NCI-H446 treated with DMSO at 0.1 percent for 48 hours (cell line): ENCODE results near the gene PHKB.

ENCODE experiments used
- DNase-seq: peaks from one replicate; lab custom pipeline; 2025; lab: John Stamatoyannopoulos, UW

Gene PHKB

DNA sequence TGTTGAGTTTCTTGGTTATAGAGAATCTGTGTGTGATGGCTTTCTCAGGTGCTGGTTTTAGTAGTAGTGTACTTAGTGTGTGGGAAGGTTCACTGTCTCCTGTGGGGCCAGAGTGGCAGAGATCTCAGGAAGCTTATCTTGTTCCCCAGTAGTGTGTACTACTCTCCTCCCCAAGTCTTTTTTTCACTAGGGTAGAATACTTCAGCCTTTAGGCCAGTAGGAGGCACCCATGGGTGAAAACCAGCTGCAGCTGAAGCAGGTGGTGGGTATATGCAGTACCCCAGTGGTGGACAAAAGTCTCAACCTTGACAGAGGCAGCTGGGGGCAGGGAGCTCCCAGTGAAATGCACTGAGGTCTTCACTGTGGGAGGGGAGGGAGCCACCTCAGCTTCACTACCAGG lies 109.9 kb downstream of the PHKB start:
- no peak for DNase-seq

DNA sequence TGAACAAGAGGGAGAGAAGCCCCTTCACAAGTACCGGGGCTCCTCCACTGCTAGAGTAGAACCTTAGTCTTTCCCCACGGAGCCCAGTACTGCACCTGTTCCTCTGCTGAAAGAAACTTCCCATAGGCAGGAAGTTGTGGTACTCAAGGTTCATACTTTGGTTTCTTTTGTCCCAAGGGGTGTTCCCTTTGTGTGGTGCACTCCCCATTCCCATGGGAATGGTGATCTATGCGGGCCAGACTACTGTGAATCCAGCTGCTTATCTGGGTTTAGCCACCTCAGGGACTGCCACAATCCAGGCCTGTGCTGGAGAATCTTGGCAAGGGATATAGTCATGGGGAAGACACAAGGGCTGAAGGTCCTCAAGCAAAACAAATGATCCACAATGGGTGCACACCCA lies 110.6 kb downstream of the PHKB start:
- no peak for DNase-seq

DNA sequence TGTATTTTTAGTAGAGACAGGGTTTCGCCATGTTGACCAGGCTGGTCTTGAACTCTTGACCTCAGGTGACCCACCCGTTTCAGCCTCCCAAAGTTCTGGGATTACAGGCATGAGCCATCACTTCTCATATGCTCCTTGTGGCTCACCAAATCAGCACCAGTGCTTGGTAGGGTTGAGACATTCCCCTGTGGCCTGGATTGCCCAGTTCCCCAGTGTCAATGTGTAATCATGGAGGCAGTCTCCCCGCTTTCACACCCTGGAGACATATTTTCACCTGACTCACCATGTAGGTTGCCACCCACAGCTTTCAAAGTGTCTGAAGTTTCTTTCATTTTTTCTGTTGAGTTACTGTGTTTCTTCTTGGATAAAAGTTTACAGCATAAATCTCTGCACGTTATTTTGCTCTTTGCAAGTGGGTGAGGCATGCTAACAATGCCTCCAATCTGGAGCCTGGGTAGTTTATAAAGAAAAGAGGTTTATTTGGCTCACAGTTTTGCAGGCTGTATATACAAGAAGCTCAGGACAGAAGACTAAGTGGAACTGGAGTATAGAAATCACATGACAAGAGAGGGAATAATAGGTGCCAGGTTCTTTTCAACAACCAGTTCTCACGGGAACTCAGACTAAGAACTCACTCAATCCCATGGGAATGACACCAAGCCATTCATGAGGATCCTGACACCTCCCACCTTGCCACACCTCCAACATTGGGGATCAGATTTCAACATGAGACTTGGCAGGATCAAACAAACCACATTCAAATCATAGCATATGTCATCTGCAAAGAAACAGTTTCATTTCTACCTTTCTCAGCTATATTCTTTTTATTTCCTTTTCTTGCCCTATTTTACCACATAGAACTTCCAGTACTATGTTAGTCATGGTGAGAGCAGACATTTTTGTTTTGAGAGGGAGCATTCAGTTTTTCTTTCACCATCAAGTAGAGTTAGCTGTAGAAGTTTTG lies 113.2 kb downstream of the PHKB start:
- no peak for DNase-seq

DNA sequence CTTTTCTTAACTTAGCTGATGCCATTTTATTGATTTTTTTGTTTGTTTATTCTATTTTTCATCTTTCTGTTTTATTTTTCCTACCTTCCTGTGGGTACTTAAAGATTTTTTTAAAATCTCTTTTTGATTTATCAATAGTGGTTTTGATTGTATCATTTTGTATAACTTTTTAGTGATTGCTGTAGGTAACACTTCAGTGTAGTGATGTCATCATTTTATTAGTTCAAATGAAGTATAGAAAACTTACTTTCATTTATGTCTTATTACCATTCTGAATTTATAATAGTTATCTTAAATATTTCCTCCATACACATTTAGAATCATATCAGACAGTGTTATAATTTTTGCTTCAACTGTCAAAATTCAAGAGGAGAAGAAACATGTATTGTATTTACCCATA lies 115.9 kb downstream of the PHKB start:
- DNase-seq = no peak

DNA sequence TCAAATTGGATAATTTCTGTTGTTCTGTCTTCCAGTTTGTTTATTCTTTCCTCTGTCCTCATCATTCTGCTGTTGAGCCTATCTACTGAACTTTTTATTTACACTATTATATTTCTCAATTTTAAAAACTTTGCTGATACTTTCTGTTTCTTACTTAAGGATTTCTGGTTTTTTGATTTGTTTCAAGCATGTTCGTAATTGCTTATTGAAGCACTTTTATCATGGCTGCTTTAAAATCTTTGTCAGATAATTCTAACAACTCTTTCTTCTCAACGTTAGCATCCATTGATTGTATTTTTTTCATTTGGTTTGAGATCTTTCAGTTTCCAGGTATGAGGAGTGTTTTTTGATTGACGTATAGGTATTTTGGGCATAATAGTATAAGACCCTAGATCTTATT lies 116.9 kb downstream of the PHKB start:
- DNase-seq = no peak

DNA sequence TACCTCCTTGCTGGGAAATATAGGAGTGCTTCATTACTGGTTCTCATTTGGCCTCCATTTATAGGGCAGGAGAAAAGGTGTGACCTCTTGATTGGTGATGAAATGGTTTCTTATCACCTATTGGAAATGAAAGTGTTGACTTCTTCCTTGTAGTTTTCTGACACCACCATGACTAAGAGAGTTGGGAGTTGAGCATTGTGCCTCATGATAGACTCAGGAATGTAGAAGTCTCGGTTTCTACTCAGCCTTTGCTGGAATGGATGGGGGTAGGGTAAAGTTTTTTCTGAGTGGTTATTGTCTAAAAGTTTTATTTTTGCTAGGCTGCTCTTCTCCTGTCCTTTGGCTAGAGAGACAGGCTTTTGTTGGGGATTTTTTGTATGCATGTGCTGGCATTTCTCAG lies 117.4 kb downstream of the PHKB start:
- no peak for DNase-seq

DNA sequence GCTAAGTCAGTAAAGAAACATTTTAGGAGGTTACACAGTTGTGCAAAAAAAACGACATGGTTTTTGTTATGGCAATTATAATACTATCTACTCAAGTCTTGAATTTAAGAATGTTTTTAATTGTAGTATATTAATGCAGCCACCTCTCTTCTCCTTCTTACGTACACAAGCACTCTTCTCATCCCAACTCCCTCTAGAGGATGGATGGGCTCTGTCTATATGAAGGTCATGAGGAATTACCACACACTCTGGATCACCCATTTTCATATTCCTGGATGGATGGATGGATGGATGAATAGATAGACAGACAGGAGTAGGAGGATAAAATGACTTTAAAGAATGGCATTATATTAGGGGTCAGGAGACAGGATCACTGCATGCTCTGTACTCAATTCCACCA lies 120.0 kb downstream of the PHKB start:
- DNase-seq = no peak

DNA sequence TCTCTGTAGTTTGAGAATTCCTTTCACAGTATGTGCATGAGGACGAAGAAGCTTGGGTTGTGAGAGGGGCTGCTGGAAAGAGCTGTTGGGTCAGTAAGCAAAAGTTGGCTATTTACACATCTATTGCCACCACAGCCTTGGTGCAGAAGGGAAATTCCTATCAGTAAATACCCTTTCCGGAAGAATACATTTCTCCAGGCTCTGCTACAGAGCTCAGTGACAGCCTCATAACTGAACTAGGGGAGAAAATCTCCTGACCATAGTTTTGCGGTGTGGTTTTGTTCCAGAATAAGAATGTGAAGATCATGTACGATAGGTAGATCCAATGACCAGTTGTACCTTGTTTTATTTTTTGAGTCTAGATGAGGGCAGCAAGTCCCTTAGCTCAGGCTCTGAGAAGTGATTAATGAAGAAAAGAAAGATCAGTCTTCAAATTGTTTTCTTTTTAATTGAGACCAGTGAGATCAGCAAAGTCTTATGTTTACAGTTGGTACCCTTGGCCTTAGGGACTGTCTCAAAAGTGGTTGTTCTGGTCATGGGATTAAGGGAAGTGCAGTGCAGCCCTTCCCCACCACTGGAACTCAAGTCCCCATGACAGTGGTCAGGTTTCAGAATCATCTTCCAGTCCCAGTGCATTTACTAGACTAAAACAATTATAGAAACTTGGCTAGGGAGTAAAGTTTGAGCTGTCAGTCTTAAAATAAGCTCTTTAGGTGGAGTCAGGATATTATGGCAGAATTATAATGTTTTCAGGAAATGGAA lies 123.5 kb downstream of the PHKB start:
- no peak for DNase-seq

DNA sequence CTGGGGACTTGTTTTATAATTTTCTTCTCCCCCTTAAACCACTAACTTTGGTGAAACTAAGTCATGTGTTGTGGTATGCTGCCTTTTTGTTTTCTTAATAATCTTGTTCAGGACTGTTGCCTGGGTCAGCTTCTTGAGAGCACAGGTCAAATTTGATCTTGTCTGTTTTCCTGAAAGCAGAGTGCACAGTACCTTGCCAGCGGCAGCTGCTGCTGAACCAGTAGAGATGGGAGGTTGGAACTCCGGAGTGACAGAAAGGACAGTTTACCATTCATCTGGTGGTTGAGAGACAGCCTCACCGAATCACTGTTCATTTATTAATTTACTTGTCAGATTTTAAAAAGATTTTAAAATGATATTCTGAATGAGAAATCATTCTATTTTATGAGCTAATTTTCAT lies 125.0 kb downstream of the PHKB start:
- DNase-seq = no peak

DNA sequence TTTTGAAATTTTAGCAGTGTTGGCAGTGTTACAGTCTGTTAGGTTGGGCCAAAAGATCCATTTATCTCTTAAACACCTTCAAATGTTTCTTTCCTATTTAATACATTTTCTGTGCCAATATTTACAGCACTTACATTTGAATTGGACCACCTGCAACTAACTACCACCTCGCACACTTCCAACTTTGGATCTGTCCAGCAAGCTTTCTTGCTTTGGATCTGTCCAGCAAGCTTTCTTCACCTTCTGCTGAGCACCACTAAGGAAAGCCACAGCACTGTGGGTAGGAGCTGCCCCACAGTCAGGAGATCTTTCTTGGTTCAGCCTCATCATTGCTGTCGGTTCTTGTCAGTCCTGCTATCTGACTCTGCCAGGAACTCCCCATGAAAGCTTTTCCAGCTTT lies 129.3 kb downstream of the PHKB start:
- no peak for DNase-seq

DNA sequence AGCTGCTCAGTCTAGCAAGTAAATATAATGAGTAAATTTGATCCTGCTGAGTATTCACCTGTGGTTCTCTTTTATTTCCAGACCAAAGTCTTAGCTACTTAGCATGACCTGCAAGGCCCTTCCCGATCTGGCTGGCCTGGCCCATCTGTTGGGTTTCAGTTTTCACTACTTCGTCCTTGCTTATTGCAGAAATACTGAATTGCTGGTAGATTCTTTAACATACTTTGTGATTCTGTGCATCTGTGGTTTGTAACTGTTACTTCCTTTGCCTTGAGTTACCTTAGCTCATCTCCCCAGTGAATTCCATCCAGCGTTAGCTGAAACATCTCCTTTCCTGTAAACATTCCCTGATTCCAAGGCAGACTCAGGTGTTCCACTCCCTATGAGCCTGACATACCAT lies 131.1 kb downstream of the PHKB start:
- DNase-seq = no peak

DNA sequence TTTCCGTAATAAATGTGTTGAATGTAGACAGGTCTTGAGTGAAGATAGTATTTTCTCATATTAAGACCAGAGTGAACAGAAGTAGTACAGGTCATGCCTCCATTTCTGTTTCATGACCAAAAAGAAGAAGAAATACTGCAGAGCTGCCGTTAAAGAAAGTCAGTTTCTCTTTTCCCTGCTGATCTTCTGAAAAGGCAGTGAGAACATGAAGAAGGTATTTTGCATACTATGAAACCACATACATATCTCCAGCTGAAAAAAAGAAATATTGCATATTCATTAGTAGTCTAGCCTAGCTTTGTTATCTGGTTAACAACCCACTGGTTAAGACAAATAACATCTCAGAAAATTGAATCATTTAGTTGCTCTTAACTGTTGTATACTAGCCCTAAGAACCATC lies 138.4 kb downstream of the PHKB start:
- DNase-seq = no peak

DNA sequence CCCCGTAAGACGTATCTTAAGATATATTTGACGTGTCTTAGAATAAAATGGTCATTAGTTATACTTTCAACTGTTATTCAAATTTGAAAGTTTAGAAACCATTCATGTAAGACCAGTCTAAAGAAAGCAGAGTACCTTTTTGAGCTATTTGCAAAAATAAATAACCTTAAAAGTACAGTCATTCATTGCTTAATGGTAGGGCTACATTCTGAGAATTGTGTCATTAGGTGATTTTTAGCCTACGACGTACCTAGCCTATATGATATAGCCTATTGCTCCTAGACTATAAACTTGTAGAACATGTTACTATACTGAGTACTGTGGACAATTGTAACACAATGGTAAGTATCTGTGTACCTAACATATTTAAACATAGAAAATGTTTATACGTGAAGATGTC lies 139.2 kb downstream of the PHKB start:
- no peak for DNase-seq

DNA sequence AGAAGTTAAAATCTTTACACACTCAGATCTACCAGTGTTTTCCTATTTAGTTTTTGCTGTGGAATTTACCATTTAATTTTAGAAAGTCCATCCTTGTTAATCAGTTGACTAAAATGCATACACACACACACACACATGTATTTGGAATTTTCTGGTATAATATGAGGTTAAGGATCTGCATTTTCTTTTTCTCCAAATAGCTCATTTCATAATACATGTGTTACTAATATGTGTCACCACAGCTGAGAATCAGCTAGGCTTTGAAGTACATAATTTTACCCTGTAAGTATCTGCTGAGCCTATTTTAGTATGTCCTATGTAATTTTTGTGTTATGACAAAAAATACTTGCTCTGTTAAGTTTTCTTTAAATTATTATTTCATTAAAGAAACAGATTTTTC lies 143.2 kb downstream of the PHKB start:
- no peak for DNase-seq

DNA sequence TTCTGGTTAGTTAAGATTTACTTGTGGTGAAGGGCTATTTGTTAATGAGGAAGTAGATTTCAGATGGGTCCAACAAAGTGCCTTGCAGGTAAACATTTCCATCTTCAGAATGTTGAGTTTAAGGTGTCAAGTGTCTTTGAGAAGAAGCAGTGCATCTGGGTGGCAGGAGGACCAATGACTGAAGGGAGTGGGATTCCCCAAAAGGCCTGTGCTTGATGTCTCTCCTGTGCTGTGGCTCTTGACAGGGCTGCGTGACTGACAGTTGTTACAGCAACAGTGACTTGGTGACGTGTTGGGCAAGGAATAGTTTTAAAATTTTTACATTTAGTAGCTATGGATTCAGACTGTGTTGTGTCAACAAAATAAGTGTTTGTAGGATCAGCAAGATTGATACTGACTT lies 149.9 kb downstream of the PHKB start:
- DNase-seq = no peak

DNA sequence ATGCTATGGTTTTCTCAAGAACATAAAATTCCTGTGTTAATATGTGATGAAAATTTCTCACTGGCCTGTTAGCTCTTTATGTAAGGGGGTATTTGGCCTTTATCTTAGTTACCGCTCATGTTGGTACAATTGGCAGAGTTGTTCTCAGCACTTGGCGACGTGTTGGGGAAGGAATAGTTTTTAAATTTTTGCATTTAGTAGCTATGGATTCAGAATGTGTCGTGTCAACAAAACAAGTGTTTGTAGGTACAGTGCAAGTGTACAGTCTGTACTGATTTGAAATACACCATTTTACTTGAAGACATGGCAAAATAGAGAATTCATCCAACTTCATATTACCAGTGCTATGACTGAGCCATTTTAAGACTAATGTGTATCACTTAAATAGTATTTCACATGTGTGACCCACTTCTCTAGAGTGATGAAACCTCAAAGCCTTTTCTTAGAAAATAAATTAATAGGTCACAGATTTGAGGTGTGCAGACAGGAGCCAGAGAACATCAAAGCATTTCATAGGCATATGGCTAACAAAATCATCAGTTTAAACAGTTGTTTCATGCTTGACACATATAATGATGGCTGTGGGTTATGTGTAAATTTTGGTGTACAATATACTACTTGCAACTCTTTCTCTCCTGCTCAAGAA lies 150.8 kb downstream of the PHKB start:
- DNase-seq = no peak

DNA sequence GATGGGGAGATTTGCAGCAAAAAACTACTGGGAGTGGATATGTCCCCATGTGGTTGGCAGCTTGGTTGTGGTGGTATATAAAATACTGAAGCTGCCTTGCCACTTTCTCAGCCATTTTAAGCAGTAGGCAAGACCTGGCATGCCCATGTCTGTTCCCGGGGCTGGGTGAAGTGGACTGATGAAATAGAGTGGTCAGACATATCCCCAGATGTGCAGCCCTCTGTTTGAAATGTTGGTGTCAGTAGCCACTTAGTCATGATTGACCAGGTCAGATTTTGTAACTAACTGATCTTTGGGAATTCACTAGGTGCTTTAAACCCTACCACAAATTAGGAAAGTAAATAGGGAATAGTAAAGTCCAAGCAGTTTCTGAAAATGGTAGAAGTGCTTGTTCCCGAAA lies 151.6 kb downstream of the PHKB start:
- DNase-seq = no peak

DNA sequence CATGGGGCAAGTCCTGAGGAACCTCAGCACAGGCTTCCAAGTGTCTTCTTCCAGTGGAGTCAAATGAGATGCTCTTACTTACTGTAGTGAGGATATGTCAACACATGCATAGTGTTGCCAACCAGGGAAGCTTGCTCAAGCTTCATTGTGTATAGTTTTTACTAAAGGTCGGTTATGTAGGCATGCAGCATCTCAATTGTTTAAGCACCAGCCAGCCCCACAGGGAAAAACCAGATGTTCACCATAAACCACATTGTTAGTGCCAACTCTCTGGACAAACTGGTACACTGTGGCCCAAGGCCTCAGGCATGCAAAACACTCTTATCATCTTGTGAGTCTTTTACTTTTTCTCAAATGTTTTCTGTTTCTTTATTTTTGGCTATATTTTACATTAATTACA lies 152.1 kb downstream of the PHKB start:
- DNase-seq = no peak

DNA sequence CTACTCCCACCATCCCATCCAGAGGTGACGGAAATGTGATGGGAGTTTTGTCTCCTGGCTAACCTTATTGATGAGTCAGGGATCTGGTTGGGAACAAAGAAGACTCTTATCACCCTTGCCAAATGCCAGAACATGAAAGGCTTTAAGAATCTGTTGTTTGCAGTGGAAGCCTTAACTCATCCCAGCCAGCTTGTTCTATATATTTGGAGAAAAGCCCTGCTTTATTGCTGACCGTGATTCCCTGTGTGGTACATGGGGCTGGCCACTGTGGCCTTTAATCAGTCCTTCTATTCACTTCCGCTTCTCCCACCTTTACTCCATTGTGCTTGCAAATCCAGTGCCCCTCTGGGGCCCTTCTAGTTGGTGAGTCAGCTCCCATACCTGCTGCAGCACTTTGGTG lies 156.6 kb downstream of the PHKB start:
- no peak for DNase-seq

DNA sequence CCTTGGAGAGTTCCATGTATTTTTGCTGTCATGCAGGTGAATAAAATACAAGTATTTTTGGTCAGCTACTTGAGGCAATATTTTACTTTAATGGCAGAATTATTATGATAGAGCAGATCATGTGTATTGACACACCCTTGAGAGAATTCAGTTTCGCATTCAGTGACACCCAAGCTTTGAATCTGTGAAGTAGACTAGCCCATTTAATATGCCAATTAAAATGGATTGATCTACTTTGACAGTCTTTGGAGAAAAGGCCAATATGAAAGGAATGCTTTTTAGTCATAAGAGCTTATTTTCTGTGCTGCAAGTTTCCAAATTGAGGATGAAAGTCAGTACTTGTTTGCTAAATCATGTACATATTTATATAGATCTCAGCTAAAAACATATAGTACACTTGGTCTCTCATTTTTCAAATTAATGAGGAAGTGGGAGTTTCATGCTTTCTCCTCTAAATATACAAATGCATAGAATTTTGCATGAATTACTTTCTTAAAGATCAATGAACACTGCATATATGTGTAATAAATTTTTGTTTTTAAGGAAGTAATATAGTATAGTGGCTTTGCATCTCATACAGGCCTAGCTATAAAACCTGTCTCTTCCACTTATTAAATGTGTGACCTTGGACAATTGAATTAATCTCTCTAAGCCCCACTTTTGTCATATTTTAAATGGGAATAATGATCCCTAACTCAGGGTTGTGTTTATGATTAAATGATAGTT lies 161.5 kb downstream of the PHKB start:
- DNase-seq = no peak

DNA sequence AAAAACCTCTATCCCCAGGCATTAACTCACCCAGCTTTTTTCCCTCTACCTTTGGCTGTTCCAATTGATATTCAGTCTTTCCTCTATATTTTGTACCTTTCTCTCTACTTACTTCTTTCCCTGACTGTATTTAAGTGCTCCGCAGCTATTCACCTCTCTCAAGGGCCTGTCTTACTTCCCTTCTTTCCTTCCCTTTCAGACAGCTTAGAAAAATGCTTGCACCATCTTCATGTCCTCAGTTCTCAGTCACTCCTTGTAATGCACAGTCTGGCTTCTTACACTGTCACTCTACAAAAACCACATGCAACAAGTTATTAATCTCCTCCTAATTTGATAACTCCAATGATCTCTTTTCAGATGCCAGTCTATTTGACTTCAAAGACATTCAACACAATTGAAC lies 163.4 kb downstream of the PHKB start:
- no peak for DNase-seq

DNA sequence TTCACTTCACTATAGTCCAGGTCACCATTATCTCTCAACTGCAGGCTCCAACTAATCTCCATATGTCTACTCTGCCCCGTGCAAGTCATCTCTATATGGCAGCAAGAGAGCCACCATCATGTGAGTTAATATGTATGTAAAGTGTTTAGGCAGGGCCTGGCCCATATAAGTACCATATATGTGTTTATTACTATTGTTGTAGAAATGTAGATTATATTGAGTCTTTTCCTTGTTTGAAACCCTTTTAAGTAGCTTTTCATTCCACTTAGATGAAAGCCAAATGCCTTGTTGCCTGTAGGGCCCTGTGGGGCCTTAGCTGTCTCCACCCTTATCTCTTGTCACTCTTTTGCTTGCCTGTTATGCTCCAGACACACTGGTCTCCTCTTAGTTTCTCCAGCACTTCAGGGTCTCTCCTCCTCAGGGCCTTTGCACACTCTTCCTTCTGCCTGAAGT lies 164.0 kb downstream of the PHKB start:
- DNase-seq = no peak
